ENCODE measurements around the gene TMC4.
"Not testable (repeated sequence)": the region's sequence is repeated elsewhere in the genome, so short reads cannot be mapped to it uniquely, and the experiment has no call there.

Gene TMC4

GRCh38 chr19:54178581-54179261 is 5.8 kb upstream of the TMC4 start:
- peak; percentile 15 for DNase-seq

- DNase-seq: no peak
Observed at GRCh38 chr19:54173951-54174834, 1.2 kb upstream of the TMC4 start.

GRCh38 chr19:54173359-54173699 is 369 bp upstream of the TMC4 start:
- DNase-seq: no peak

- not testable (repeated sequence) for DNase-seq
Observed at GRCh38 chr19:54171736-54172431, 1.1 kb downstream of the TMC4 start.

GRCh38 chr19:54169149-54169740 is 3.7 kb downstream of the TMC4 start:
- no peak for DNase-seq

- peak; percentile 89 for DNase-seq
Observed at GRCh38 chr19:54168174-54168917, 4.6 kb downstream of the TMC4 start.

GRCh38 chr19:54165222-54165621 is 7.7 kb downstream of the TMC4 start:
- no peak for DNase-seq

GRCh38 chr19:54164369-54165068 is 8.4 kb downstream of the TMC4 start:
- peak; percentile 53 for DNase-seq

GRCh38 chr19:54162884-54163283 is 10.1 kb downstream of the TMC4 start:
- DNase-seq: no peak

- peak; percentile 91 for DNase-seq
Observed at GRCh38 chr19:54162241-54162805, 10.6 kb downstream of the TMC4 start.

GRCh38 chr19:54160854-54161253 is 12.1 kb downstream of the TMC4 start:
- no peak for DNase-seq

- DNase-seq: no peak
Observed at GRCh38 chr19:54160182-54160811, 12.7 kb downstream of the TMC4 start.

- peak; percentile 100 for DNase-seq
Observed at GRCh38 chr19:54159352-54160181, 13.4 kb downstream of the TMC4 start, which contains the start of gene LENG1. LENG1 (minus strand) TSS chr19:54159721; CDS start chr19:54159695, 26 bp downstream.

- peak; percentile 68 for DNase-seq
Observed at GRCh38 chr19:54158812-54159351, 14.1 kb downstream of the TMC4 start.

GRCh38 chr19:54156953-54157352 is 16.0 kb downstream of the TMC4 start:
- DNase-seq: no peak

- DNase-seq: no peak
Observed at GRCh38 chr19:54156490-54156889, 16.5 kb downstream of the TMC4 start.

- DNase-seq: no peak
Observed at GRCh38 chr19:54155694-54156093, 17.3 kb downstream of the TMC4 start.

- DNase-seq: no peak
Observed at GRCh38 chr19:54154603-54155345, 18.2 kb downstream of the TMC4 start.
